GM23338 (cell line): ENCODE data around the gene OLA1. TPM values are rescaled to one million over a fixed set of nuclear protein-coding genes. Genes with fewer than 3 reads are reported as not detected.

Experiments
- ATAC-seq: fragments of 200-7000 bp; cut with Tn5 transposase; 3 replicates; pipeline ENCODE4 v1.9.1; 2020
- DNase-seq: peaks from one replicate; pipeline ENCODE4 v3.0.0-alpha.2; 2015; ENCODE audit warnings: low spot score
- H2AFZ ChIP-seq: fragments of 200-600 bp; sonication (generic); 2 replicates; pipeline ENCODE4 v1.8.0; 2016; ENCODE audit warnings: antibody characterized with exemption, mild to moderate bottlenecking, moderate library complexity
- H3F3A ChIP-seq: fragments of 200-600 bp; sonication (generic); replicated peaks from 2 replicates; pipeline ENCODE4 v1.8.0; 2017; ENCODE audit warnings: antibody characterized with exemption, mixed run types, low read depth
- H3K27ac ChIP-seq: fragments of 200-600 bp; sonication (generic); 2 replicates; pipeline ENCODE4 v1.6.1; 2016; ENCODE audit warnings: low read depth
- H3K27me3 ChIP-seq: fragments of 200-600 bp; sonication (generic); 2 replicates; pipeline ENCODE4 v1.8.0; 2016; ENCODE audit warnings: mild to moderate bottlenecking, mixed run types, moderate library complexity; ENCODE audit not compliant: insufficient read depth
- H3K36me3 ChIP-seq: fragments of 200-600 bp; sonication (generic); 2 replicates; pipeline ENCODE4 v1.8.0; 2016; ENCODE audit warnings: mild to moderate bottlenecking; ENCODE audit not compliant: insufficient read depth
- H3K4me1 ChIP-seq: fragments of 200-600 bp; sonication (generic); 2 replicates; pipeline ENCODE4 v1.8.0; 2016; ENCODE audit warnings: mild to moderate bottlenecking, moderate library complexity; ENCODE audit not compliant: insufficient read depth
- H3K4me2 ChIP-seq: fragments of 200-600 bp; sonication (generic); 2 replicates; pipeline ENCODE4 v1.7.1; 2017; ENCODE audit warnings: mixed run types
- H3K4me3 ChIP-seq: fragments of 200-600 bp; sonication (generic); 2 replicates; pipeline ENCODE4 v1.6.1; 2016; ENCODE audit warnings: mixed run types
- H3K79me2 ChIP-seq: fragments of 200-600 bp; sonication (generic); replicated peaks from 2 replicates; pipeline ENCODE4 v1.8.0; 2017; ENCODE audit warnings: mild to moderate bottlenecking; ENCODE audit not compliant: insufficient read depth
- H3K9me2 ChIP-seq: fragments of 200-600 bp; sonication (generic); 2 replicates; pipeline ENCODE4 v1.8.0; 2017; ENCODE audit not compliant: insufficient read depth
- H4K20me1 ChIP-seq: fragments of 200-600 bp; sonication (generic); replicated peaks from 2 replicates; pipeline ENCODE4 v1.8.0; 2017; ENCODE audit warnings: mild to moderate bottlenecking; ENCODE audit not compliant: insufficient read depth
- H3K27ac Mint-ChIP-seq: 2 replicates; pipeline ENCODE4 v1.8.0; 2020; ENCODE audit warnings: inconsistent platforms, mild to moderate bottlenecking, moderate library complexity, mixed read lengths
- H3K27me3 Mint-ChIP-seq: 3 replicates; pipeline ENCODE4 v1.8.0; 2022; ENCODE audit warnings: low read depth, mild to moderate bottlenecking, moderate library complexity, mixed read lengths, inconsistent platforms; ENCODE audit not compliant: insufficient read depth, poor library complexity
- H3K36me3 Mint-ChIP-seq: 3 replicates; pipeline ENCODE4 v1.8.0; 2021; ENCODE audit warnings: low read depth, mild to moderate bottlenecking, inconsistent platforms, moderate library complexity, mixed read lengths
- H3K4me1 Mint-ChIP-seq: 3 replicates; pipeline ENCODE4 v1.8.0; 2020; ENCODE audit warnings: mild to moderate bottlenecking, inconsistent platforms, mixed read lengths
- H3K4me3 Mint-ChIP-seq: 3 replicates; pipeline ENCODE4 v1.8.0; 2021; ENCODE audit warnings: moderate library complexity, mild to moderate bottlenecking, inconsistent platforms, mixed read lengths
- H3K9me3 Mint-ChIP-seq: 3 replicates; pipeline ENCODE4 v1.8.0; 2020; ENCODE audit warnings: moderate library complexity, mild to moderate bottlenecking, inconsistent platforms, mixed read lengths
- CREB1 ChIP-seq: fragments of 250-450 bp; sonication (Bioruptor Pico); IDR thresholded peaks from 2 replicates; pipeline ENCODE4 v1.5.0; 2020; ENCODE audit warnings: low read depth, mild to moderate bottlenecking, moderate library complexity
- CTCF ChIP-seq, 2 experiments: fragments of 200-600 bp in 1 of 2; sonication (generic) in 1 of 2; conservative IDR thresholded peaks; 2 replicates each; pipeline versions ENCODE4 v1.5.1 to v1.6.1; 2016 to 2017; ENCODE audit warnings: antibody characterized with exemption in 2 of 2, low read depth in 2 of 2, mild to moderate bottlenecking in 2 of 2, moderate library complexity in 1 of 2
- ETS1 ChIP-seq: IDR thresholded peaks from 2 replicates; pipeline ENCODE4 v1.6.1; 2016; ENCODE audit warnings: antibody characterized with exemption
- EZH2 ChIP-seq: fragments of 200-600 bp; sonication (generic); IDR thresholded peaks from one replicate; pipeline ENCODE4 v1.8.0; 2017; ENCODE audit warnings: antibody characterized with exemption, mild to moderate bottlenecking, low read depth; ENCODE audit not compliant: unreplicated experiment
- JUNB ChIP-seq: IDR thresholded peaks from one replicate; pipeline ENCODE4 v1.6.1; 2016; ENCODE audit warnings: antibody characterized with exemption; ENCODE audit not compliant: unreplicated experiment
- NANOG ChIP-seq: IDR thresholded peaks from 2 replicates; pipeline ENCODE4 v1.6.1; 2016; ENCODE audit warnings: antibody characterized with exemption, borderline replicate concordance
- POLR2AphosphoS5 ChIP-seq: IDR thresholded peaks from 2 replicates; pipeline ENCODE4 v1.6.1; 2016; ENCODE audit warnings: antibody characterized with exemption, low read depth
- REST ChIP-seq: IDR thresholded peaks from one replicate; pipeline ENCODE4 v1.6.1; 2018; ENCODE audit warnings: antibody characterized with exemption; ENCODE audit not compliant: unreplicated experiment
- STAT1 ChIP-seq: IDR thresholded peaks from one replicate; pipeline ENCODE4 v1.6.1; 2016; ENCODE audit warnings: antibody characterized with exemption; ENCODE audit not compliant: unreplicated experiment
- ZNF114 ChIP-seq: fragments of 250-450 bp; sonication (Bioruptor Pico); IDR thresholded peaks from 2 replicates; pipeline ENCODE4 v1.5.0; 2020; ENCODE audit warnings: mild to moderate bottlenecking, moderate library complexity
- ZNF462 ChIP-seq: fragments of 250-450 bp; sonication (Bioruptor Pico); IDR thresholded peaks from 2 replicates; pipeline ENCODE4 v1.5.0; 2020; ENCODE audit warnings: mild to moderate bottlenecking, moderate library complexity
- polyA plus RNA-seq: library from polyadenylated mRNA; unstranded; fragments of >200 nt; fragmentation: Nextera tagmentation; extraction: Ambion mirVana; gene quantifications from 2 replicates; pipeline ENCODE4 v1.2.1, GENCODE V29; 2016
- total RNA-seq: library from RNA; depleted of rRNA; stranded (reverse); fragments of >200 nt; shearing (Covaris generic); gene quantifications from 2 replicates; pipeline ENCODE4 v1.2.3, GENCODE V29; 2014

The OLA1 gene
- total and polyA plus RNA-seq, 2 experiments from 2014 or later, result 104 to 242 TPM

- no peak for TF ChIP-seq REST
- no peak for TF ChIP-seq CREB1
- TF ChIP-seq EZH2, result no peak
- TF ChIP-seq CTCF (conservative IDR thresholded peaks at IDR 0.05; ENCODE audit: low read depth in 2 of 2), result no peak
- no peak for TF ChIP-seq NANOG
- TF ChIP-seq ZNF114 (CRISPR knock-in tag), result no peak
- no peak for TF ChIP-seq JUNB
Measured at GRCh38 chr2:174218773-174219172, 29.6 kb downstream of the OLA1 start (continued).

GRCh38 chr2:174217869-174218268, 30.5 kb downstream of the OLA1 start:
- ATAC-seq, result peak; percentile 67
- H3K4me1 Mint-ChIP-seq, result peaks cover 14% of the 10 kb centered on the region
- no peak overlapping the region; the same call in none of the 2 replicates for H3K27ac Mint-ChIP-seq
- Histone ChIP-seq H3K9me2 (no peaks in the 10 kb centered on the region), H3K27me3 (no peaks in the 10 kb centered on the region), H4K20me1 (peaks cover 10% of the 10 kb centered on the region), H3K27ac (0 out of 2 replicates have a peak overlapping the region, but pooled peaks have one; percentile 3), H3K79me2 (peaks cover 45% of the 10 kb centered on the region), H3K4me2 (no peak overlapping the region), H3K4me3 (no peak overlapping the region), H3K36me3 (no peaks in the 10 kb centered on the region; the same call in 1 of the 2 replicates), H2AFZ (no peak overlapping the region), H3K4me1 (peaks cover 16% of the 10 kb centered on the region), H3F3A (no peaks in the 10 kb centered on the region)
- no peak overlapping the region for H3K4me3 Mint-ChIP-seq
- no peaks in the 10 kb centered on the region for H3K27me3 Mint-ChIP-seq
- TF ChIP-seq STAT1 (no peak), ETS1 (no peak), POLR2AphosphoS5 (no peak), ZNF462 (CRISPR knock-in tag) (no peak), JUNB (no peak), CREB1 (no peak), EZH2 (no peak), NANOG (no peak)
- no peak for DNase-seq
- peaks cover 4% of the 10 kb centered on the region; the same call in 1 of the 3 replicates for H3K36me3 Mint-ChIP-seq
- no peaks in the 10 kb centered on the region for H3K9me3 Mint-ChIP-seq
